GM12873 (cell line): Measurements from ENCODE around the gene ANKRD44.

ENCODE experiments used
- CTCF ChIP-seq: IDR thresholded peaks from 2 replicates; pipeline ENCODE4 v1.5.1; 2012; ENCODE audit warnings: low read depth, mild to moderate bottlenecking, moderate library complexity, low read length, control low read depth; ENCODE audit not compliant: insufficient read depth; ENCODE audit errors: missing control alignments

The ANKRD44 gene

GRCh38 chr2:197349699-197350098, 39.1 kb upstream of the ANKRD44 start:
- TF ChIP-seq CTCF: no peak

DNA sequence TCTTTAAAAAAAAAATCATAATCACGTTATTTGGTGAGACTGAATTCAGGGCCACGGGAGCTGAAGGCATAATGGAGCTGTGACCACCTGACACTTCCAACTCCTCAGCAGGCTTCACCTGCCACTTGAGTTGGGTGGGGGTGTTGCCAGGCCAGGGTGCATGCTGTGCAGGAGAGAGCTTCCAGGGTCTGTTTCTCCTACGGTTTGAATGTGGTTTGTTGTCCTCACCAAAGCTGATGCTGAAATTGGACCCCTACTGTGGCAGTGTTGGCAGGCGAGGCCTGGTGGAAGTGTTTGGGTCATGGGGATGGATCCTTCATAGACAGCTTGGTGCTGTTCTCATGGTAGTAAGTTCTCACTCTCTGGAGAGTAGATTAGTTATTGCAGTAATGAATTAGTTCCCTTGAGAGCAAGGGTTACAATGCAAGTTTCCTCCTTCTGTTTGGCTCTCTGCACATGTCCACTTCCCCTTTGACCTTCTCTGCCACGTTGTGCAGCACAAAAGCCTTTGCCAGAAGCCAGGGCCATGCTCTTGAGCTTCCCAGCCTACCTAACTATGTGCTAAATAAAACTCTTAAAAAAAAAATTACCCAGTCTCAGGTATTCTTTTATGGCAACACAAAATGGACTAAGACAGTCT, 38.3 kb upstream of the ANKRD44 start:
- no peak for TF ChIP-seq CTCF

DNA sequence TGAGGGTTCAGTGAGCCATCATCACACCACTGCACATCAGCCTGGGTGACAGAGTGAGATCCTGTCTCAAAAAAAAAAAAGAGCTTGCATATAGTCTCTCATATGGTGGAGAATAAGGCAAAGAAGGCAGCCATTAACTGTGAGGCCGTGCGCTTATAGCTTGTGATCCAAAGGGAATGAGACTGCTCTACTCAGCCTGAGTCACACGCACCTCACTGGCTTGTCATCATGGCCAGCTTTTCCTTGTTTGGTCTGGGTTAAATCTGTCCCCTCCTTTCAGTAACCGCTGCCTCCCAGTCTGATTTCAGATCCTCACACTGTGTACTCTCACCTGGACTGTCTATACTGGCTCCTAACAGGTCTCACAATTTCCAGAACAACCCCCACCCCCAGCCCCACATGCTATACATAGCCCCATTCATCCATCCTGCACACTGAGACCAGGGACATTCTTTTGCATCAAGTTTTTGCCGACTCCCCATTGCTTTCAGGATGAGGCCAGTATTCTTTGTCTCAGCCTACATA, 35.3 kb upstream of the ANKRD44 start:
- no peak for TF ChIP-seq CTCF

GRCh38 chr2:197340591-197340990, 30.0 kb upstream of the ANKRD44 start:
- no peak for TF ChIP-seq CTCF

DNA sequence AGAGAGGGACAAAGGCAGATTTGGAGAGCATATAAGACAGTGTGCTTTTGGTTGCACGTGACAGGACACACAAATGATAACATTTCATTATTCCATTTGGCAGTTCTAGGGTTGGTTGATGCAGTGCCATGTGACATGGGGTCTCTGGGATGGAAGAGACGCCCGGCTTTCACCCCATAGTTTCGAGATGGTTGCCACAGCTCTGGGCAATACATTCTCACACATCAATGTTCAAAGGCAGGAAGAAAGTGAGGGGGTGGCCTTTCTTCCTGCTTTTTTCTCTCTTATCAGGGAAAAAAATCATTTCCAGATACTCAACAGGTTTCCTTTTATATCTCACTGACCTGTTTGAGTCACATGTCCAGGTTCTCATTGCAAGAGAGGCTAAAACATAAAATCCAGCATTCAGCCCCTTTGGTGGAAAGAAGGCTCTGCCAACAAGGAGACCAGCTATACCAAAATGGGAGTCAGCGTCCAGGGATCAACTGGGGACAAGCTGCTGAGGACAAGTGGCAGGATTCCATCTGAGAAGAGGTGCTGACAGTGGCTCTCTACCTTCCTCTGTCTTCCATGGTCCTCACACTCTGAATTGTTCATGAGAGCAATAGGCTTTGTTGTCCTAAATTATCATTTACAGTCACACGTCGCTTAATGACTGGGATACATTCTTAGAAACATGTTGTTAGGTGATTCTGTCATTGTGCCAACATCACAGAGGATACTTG, 29.1 kb upstream of the ANKRD44 start:
- no peak for TF ChIP-seq CTCF

DNA sequence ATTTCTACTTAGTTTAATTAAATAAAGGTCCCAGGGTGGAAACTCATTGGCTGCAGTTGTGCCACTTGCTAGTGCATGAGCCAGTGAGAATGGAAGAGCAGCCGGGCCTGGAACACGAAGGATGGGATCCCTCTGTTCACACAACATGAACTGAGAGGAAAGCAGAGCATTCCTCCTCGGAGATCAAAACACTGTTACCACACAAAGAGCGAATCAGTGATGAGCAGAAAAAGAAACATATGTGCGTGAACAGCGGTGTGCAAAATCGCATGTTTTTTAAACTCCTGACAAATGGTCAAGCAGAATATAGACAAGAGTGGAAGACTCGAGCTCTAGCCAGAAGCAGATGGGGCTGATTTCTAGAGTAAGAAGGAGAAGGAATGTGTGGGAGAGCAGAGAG, 28.4 kb upstream of the ANKRD44 start:
- no peak for TF ChIP-seq CTCF

GRCh38 chr2:197332641-197333040, 22.1 kb upstream of the ANKRD44 start:
- TF ChIP-seq CTCF: no peak
